ENCODE data around the gene UBA6. TPM values are rescaled to one million over a fixed set of nuclear protein-coding genes. Genes with fewer than 3 reads are reported as not detected.
A peak's percentile ranks its signal among the peaks of the same experiment; 100 is the strongest.
"Not testable (repeated sequence)": the region's sequence is repeated elsewhere in the genome, so short reads cannot be mapped to it uniquely, and the experiment has no call there.

The UBA6 gene
- 62.7 TPM for total RNA-seq

GRCh38 chr4:67700738-67701516 lies at the start of gene UBA6:
Gene UBA6, minus strand, starts transcription at chr4:67701155. Its CDS starts 36 bp downstream, at chr4:67701119.
- intact Hi-C loops (cut with DNase I): no loop called here
- ATAC-seq (peak; percentile 100), DNase-seq (ENCODE audit: low spot score) (peak; percentile 95)

- DNase-seq (ENCODE audit: low spot score) (no peak), ATAC-seq (no peak)
- intact Hi-C loops (cut with DNase I): no loop called here
Observed at GRCh38 chr4:67750691-67751090, 49.7 kb upstream of the UBA6 start.

GRCh38 chr4:67749286-67749685 lies 48.3 kb upstream of the UBA6 start:
- intact Hi-C loops (cut with DNase I): no loop called here
- ATAC-seq (no peak), DNase-seq (ENCODE audit: low spot score) (no peak)

GRCh38 chr4:67746797-67747495 lies 46.0 kb upstream of the UBA6 start:
- DNase-seq (ENCODE audit: low spot score) (no peak), ATAC-seq (no peak)
- intact Hi-C loops (cut with DNase I): no loop called here

GRCh38 chr4:67744561-67745283 lies 43.8 kb upstream of the UBA6 start:
- intact Hi-C loops (cut with DNase I): no loop called here
- ATAC-seq (no peak), DNase-seq (ENCODE audit: low spot score) (no peak)

- intact Hi-C loops (cut with DNase I): no loop called here
- no peak for DNase-seq (ENCODE audit: low spot score)
- ATAC-seq: no peak
Observed at GRCh38 chr4:67743194-67743593, 42.2 kb upstream of the UBA6 start.

GRCh38 chr4:67736262-67736661 lies 35.3 kb upstream of the UBA6 start:
- DNase-seq (ENCODE audit: low spot score) (no peak), ATAC-seq (no peak)
- intact Hi-C loops (cut with DNase I): no loop called here

GRCh38 chr4:67735325-67735724 lies 34.4 kb upstream of the UBA6 start:
- no peak for ATAC-seq
- no peak for DNase-seq (ENCODE audit: low spot score)
- intact Hi-C loops (cut with DNase I): no loop called here

GRCh38 chr4:67730511-67730910 lies 29.6 kb upstream of the UBA6 start:
- DNase-seq (ENCODE audit: low spot score); ATAC-seq; intact Hi-C loops (cut with DNase I): not testable (repeated sequence)

GRCh38 chr4:67727124-67727850 lies 26.3 kb upstream of the UBA6 start:
- ATAC-seq (no peak), DNase-seq (ENCODE audit: low spot score) (no peak)
- intact Hi-C loops (cut with DNase I): no loop called here

- intact Hi-C loops (cut with DNase I): no loop called here
Observed at GRCh38 chr4:67725981-67726380, 25.0 kb upstream of the UBA6 start.

GRCh38 chr4:67725132-67725531 lies 24.2 kb upstream of the UBA6 start:
- intact Hi-C loops (cut with DNase I): no loop called here
- no peak for DNase-seq (ENCODE audit: low spot score)
- no peak for ATAC-seq

More at GRCh38 chr4:67725981-67726380, 25.0 kb upstream of the UBA6 start:
- ATAC-seq (no peak), DNase-seq (ENCODE audit: low spot score) (no peak)

- DNase-seq (ENCODE audit: low spot score) (no peak), ATAC-seq (no peak)
- intact Hi-C loops (cut with DNase I): no loop called here
Observed at GRCh38 chr4:67723949-67724348, 23.0 kb upstream of the UBA6 start.

- intact Hi-C loops (cut with DNase I): no loop called here
- DNase-seq (ENCODE audit: low spot score) (no peak), ATAC-seq (no peak)
Observed at GRCh38 chr4:67723341-67723740, 22.4 kb upstream of the UBA6 start.

GRCh38 chr4:67721770-67722597 lies 21.0 kb upstream of the UBA6 start:
- DNase-seq (ENCODE audit: low spot score) (no peak), ATAC-seq (no peak)
- intact Hi-C loops (cut with DNase I): no loop called here

GRCh38 chr4:67721315-67721769 lies 20.4 kb upstream of the UBA6 start:
- DNase-seq (ENCODE audit: low spot score) (no peak), ATAC-seq (no peak)
- intact Hi-C loops (cut with DNase I): no loop called here

- no peak for ATAC-seq
- no peak for DNase-seq (ENCODE audit: low spot score)
- intact Hi-C loops (cut with DNase I): no loop called here
Observed at GRCh38 chr4:67719953-67720617, 19.1 kb upstream of the UBA6 start.

GRCh38 chr4:67718848-67719247 lies 17.9 kb upstream of the UBA6 start:
- intact Hi-C loops (cut with DNase I): no loop called here
- ATAC-seq: no peak
- no peak for DNase-seq (ENCODE audit: low spot score)

All from sciatic nerve (tissue), 2 donors.